CD4-positive, alpha-beta T cell treated with Interleukin-15 for 4 hours (primary cell): Measurements from ENCODE around the gene KLHDC3.

Experiments
- DNase-seq: peaks from one replicate; pipeline ENCODE4 v3.0.0-alpha.2; 2020; ENCODE audit warnings: low spot score

KLHDC3 gene

GRCh38 chr6:43013843-43014433 lies at the start of gene KLHDC3, which contains the start of gene MEA1:
TSS of gene KLHDC3 (plus strand) at chr6:43014249. CDS start at chr6:43017193, 2,944 bp downstream.
TSS of gene MEA1 (minus strand) at chr6:43013946. CDS start at chr6:43013813, 133 bp downstream.
- peak; percentile 100 for DNase-seq

GRCh38 chr6:42966571-42966970 lies 47.5 kb upstream of the KLHDC3 start:
- no peak for DNase-seq

GRCh38 chr6:42967228-42967627 lies 46.8 kb upstream of the KLHDC3 start:
- no peak for DNase-seq

- DNase-seq, result no peak
These were observed 45.8 kb upstream of the KLHDC3 start for GRCh38 chr6:42968126-42968701.

GRCh38 chr6:42968783-42969182 lies 45.3 kb upstream of the KLHDC3 start:
- no peak for DNase-seq

GRCh38 chr6:42969431-42969830 lies 44.6 kb upstream of the KLHDC3 start:
- no peak for DNase-seq

GRCh38 chr6:42969934-42970333 lies 44.1 kb upstream of the KLHDC3 start:
- no peak for DNase-seq

GRCh38 chr6:42970871-42971612 lies 43.0 kb upstream of the KLHDC3 start:
- DNase-seq, result no peak

- no peak for DNase-seq
These were observed 42.2 kb upstream of the KLHDC3 start for GRCh38 chr6:42971746-42972327.

GRCh38 chr6:42973926-42974325 lies 40.1 kb upstream of the KLHDC3 start:
- DNase-seq, result no peak

- no peak for DNase-seq
These were observed 39.0 kb upstream of the KLHDC3 start for GRCh38 chr6:42974919-42975505.

- DNase-seq, result no peak
These were observed 35.6 kb upstream of the KLHDC3 start for GRCh38 chr6:42978487-42978838.

- peak; percentile 91 for DNase-seq
These were observed 35.1 kb upstream of the KLHDC3 start, which contains the start of gene PEX6 for GRCh38 chr6:42978839-42979522. TSS of gene PEX6 (minus strand) at chr6:42979181. CDS start at chr6:42979150, 31 bp downstream.

GRCh38 chr6:42979523-42980177 lies 34.4 kb upstream of the KLHDC3 start:
- DNase-seq, result peak; percentile 38

GRCh38 chr6:42981836-42982235 lies 32.2 kb upstream of the KLHDC3 start:
- DNase-seq, result no peak

- peak; percentile 98 for DNase-seq
These were observed 29.8 kb upstream of the KLHDC3 start, which contains the start of gene PPP2R5D for GRCh38 chr6:42984001-42984923. TSS of gene PPP2R5D (plus strand) at chr6:42984570. CDS start at chr6:42984678, 108 bp downstream.

GRCh38 chr6:42984924-42985475 lies 29.0 kb upstream of the KLHDC3 start:
- DNase-seq, result peak; percentile 13

GRCh38 chr6:42987533-42988451 lies 26.3 kb upstream of the KLHDC3 start:
- DNase-seq, result no peak
